ENCODE measurements around the gene RAD9B.
"Not testable (repeated sequence)": the region's sequence is repeated elsewhere in the genome, so short reads cannot be mapped to it uniquely, and the experiment has no call there.

The RAD9B gene

GRCh38 chr12:110528277-110528839 lies 26.2 kb downstream of the RAD9B start:
- DNase-seq: no peak

GRCh38 chr12:110530511-110530910 lies 28.4 kb downstream of the RAD9B start:
- no peak for DNase-seq

- no peak for DNase-seq
Measured at GRCh38 chr12:110531741-110532333, 29.7 kb downstream of the RAD9B start.

GRCh38 chr12:110532644-110533043 lies 30.5 kb downstream of the RAD9B start:
- no peak for DNase-seq

GRCh38 chr12:110533607-110534006 lies 31.5 kb downstream of the RAD9B start:
- DNase-seq: no peak

GRCh38 chr12:110534811-110535210 lies 32.7 kb downstream of the RAD9B start:
- DNase-seq: no peak

GRCh38 chr12:110536834-110537604 lies 34.9 kb downstream of the RAD9B start:
- no peak for DNase-seq

- DNase-seq: no peak
Measured at GRCh38 chr12:110537605-110538409, 35.7 kb downstream of the RAD9B start.

- no peak for DNase-seq
Measured at GRCh38 chr12:110538869-110539622, 36.9 kb downstream of the RAD9B start.

GRCh38 chr12:110540048-110540447 lies 37.9 kb downstream of the RAD9B start:
- no peak for DNase-seq

- no peak for DNase-seq
Measured at GRCh38 chr12:110543252-110543959, 41.3 kb downstream of the RAD9B start.

- DNase-seq: no peak
Measured at GRCh38 chr12:110543965-110544364, 41.8 kb downstream of the RAD9B start.

- DNase-seq: not testable (repeated sequence)
Measured at GRCh38 chr12:110545259-110545658, 43.1 kb downstream of the RAD9B start.

GRCh38 chr12:110545812-110546211 lies 43.7 kb downstream of the RAD9B start:
- no peak for DNase-seq

- no peak for DNase-seq
Measured at GRCh38 chr12:110546339-110546738, 44.2 kb downstream of the RAD9B start.

GRCh38 chr12:110547090-110547489 lies 45.0 kb downstream of the RAD9B start:
- DNase-seq: no peak

- DNase-seq: no peak
Measured at GRCh38 chr12:110548678-110549077, 46.5 kb downstream of the RAD9B start.

- DNase-seq: no peak
Measured at GRCh38 chr12:110549716-110550115, 47.6 kb downstream of the RAD9B start.

- no peak for DNase-seq
Measured at GRCh38 chr12:110550981-110551380, 48.9 kb downstream of the RAD9B start.
